Islet of Langerhans (tissue), 1 donor: ENCODE measurements around the gene CFAP410.

Source experiments
- FAIRE-seq: peaks from one replicate; lab custom pipeline; 2011; peaks lifted over from hg19 to GRCh38; lab: Jason Lieb, UNC

Gene CFAP410

DNA sequence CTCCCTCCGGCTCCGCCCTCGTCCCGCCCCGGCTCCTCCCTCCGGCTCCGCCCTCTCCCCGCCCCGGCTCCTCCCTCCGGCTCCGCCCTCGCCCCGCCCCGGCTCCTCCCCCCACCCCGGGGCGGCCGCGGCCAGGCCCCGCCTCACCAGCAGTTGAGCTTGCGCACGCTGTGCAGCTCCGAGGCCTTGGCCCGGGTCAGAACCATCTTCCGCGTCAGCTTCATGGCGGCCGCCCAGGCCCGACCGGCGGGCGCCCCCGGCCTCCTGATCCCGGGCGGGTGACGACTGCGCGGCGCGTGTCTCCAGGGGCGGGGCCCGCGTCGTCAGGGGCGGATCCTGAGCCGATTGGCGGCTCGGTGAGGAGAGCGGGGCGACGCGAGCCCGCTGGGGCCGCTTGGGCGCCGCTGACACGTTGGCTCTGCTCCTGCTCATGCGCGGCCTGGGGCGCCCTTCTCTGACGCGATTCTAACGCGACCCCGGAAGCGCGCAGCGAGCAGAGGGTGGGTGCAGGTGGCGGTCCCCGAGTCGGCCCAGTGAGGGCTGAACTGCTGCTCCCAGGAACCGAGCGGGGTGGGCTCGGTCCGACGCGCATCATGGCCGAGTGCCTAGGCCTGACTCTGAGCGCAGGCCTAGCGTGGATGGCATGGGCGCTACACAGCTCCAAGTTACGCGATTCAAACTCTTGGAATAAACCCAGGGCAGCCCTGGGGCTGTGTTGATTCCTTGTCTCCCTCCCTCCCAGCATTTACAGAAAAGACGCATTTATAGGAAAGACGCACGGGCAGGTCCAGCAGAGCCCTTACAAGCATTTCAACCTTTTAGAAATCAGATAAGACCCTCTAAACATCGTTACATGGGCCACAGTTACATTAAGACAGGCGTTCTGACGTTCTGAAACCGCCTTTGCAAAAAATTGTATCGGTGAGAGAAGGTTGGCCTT, at the start of gene CFAP410:
Gene CFAP410, minus strand, starts transcription at position 420 of the 940 bp plus-strand sequence. Its CDS starts 196 bp downstream, at position 224.
- no peak for FAIRE-seq

DNA sequence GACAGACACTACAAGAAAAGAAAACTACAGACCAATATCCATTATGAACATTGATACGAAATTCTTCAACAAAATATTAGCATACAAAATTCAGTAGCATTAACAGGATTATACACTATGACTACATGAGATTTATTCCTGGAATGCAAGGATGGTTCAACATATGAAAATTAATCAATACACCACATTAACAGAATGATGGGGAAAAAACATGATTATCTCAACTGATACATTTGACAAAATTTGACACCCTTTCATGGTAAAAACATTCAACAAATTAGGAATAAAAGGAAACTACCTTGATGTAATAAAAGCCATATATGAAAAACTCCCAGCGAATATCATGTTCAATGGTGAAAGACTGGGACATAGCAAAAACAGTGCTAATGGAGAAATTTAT, 45.8 kb upstream of the CFAP410 start:
- FAIRE-seq: no peak

DNA sequence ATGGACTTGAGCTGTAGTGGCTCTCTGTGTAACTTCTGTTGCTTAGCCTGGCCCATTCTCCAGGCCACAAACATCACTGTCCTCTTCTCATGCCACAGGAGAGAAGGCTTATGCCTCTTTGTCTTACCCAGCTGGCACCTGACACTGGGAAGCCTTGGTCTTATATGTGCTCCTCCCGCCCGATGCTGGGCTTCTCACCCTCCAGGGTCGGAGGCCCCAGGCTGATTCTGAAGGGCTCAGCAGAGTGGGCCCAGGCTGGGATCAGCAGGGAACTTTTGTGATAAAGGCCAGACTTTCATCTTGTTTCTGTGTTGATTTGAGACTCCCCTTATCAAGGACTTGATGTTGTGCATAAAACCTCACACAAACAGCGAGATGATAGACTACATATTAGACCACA, 44.0 kb upstream of the CFAP410 start:
- FAIRE-seq: no peak

DNA sequence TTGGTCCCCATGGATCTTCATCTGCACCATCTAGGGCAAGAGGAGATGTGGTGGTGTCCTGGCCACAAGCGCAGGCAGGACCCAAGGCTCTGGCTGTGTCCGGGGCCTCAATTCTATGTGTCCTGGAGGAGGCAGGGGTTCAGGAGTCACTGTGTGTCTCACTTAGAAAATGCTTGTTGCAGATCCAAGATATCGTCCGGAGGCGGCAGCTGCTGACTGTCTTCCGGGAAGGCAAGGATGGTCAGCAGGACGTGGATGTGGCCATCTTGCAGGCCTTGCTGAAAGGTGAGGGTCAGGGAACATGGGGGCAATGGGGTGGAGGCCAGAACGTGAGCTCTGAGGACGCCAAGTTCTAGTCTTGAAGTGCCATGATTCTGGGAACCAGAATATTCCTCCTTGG, 43.3 kb upstream of the CFAP410 start:
- FAIRE-seq: no peak

DNA sequence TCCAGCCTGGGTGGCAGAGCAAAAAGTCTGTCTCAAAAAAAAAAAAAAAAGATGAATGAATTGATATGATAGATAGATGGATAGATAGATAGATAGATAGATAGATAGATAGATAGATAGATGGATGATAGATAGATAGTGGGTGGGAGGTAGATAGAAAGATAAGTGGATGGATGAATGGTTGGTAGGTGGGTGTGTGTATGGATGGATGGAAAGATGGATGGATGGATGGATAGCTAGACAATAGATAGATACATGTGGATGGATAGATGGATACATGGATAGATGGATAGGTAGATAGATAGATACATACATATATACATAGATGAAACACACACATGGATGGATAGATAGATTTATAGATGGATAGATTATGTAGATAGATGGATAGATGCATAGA, 42.7 kb upstream of the CFAP410 start:
- no peak for FAIRE-seq

DNA sequence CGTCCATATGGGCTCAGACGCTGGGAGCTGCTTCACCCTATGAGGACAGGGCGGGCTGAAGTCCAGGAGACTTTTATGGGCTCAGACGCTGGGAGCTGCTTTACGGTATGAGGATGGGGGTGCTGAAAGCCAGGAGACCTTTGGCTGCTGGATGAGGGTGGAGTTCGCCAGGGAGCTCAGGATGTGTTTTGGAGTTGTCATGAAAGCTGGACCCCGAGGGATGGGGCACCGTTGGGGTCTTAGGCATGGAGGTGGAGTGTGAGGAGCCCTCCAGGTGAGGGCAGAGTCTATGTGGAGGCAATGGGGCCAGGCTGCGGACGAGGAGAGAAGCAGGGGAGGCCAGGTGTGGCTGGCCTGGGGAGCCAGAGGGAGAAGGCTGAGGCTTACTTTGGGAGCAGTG, 41.7 kb upstream of the CFAP410 start:
- FAIRE-seq: no peak

DNA sequence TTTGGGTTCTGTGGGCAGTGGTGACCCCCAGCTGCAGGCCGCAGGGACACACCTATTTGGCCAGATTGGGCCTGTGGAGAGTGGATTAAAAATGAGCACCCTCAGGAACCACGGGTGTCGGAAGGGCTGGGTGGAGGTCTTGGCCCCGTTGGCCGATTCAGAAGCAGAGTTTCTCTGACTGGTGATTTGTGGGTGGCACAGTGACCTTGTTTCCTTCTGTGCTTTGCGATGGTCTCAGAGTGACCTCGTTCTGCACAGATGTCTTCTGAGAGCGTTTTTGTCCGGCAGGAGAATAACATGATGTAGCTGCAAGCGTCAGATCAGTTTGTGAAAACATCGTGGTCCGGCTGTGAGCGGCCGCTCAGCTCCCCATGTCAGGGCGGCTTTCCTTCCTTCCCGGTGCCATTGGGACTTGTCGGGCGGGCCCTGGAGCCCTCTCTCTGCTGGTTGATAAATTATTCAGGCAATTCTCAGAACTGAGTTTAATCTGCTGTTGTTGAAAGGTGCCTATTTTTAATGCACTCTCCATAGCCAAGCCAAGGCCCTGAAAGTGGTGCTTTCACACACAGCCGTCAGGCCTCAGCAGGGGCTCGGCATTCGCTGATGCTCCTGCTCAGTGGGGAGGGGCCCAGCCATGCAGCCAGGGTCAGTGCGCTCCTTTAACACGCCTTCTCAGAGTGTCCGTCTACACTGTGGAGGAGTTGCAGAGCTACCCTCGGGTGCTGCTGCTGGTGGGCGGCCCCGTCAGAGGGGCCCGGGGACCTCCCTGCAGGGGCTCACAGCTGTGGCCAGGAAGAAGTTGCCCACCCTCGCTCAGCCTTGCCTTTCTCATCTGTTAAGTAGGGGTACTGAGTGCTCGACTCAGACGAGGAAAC, 41.0 kb upstream of the CFAP410 start:
- no peak for FAIRE-seq

DNA sequence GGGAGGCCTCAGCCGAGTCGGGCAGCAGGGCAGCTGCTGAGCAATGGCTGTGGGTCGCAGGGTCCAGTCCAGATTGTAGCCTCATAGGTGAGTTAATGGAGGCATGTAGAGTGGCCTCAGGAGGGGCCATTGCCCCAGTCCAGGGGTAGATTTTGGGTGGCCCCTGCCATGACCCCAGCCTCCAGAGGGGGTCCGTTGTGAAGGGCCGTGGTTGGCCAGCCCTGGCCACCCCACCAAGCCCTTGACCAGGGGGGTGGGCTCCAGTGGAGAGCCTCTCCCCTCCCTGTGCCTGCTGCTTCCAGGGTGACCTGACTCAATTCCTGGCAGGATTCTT, 40.3 kb upstream of the CFAP410 start:
- no peak for FAIRE-seq

DNA sequence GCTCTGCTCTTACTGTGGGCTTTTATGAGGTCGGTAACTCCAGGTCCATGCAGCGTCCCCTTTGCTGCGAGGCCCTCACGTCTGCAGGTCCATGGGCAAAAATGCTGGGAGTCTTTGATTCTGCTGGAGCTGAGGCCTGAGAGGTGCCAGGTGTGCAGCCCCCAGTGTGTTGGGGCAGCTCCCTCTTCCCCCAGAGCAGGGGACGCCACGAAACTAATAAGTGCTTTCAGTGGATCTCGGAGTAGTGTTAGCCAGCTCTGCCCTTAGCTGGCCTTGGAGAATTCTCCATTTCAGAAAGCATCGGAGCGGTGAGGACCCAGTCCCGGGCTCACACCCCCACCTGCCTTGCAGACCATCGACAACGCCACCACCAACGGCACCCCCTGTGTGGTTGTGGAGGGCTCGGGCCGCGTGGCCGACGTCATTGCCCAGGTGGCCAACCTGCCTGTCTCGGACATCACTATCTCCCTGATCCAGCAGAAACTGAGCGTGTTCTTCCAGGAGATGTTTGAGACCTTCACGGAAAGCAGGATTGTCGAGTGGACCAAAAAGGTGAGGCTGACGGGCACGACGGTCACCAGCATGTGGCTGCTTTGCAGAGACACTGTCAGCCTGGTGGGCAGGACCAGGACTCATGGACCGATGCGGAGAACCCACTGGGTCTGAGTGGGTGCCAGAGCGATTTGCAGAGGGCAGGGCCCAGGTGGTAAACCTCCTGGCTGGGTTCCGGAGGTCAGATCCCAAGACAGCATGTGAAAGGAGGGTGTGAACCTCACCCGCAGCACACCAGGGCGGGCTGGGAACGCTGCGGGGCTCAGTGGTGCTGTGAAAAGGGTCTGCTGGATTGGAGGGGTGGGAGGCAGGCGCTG, 39.7 kb upstream of the CFAP410 start:
- FAIRE-seq: no peak

DNA sequence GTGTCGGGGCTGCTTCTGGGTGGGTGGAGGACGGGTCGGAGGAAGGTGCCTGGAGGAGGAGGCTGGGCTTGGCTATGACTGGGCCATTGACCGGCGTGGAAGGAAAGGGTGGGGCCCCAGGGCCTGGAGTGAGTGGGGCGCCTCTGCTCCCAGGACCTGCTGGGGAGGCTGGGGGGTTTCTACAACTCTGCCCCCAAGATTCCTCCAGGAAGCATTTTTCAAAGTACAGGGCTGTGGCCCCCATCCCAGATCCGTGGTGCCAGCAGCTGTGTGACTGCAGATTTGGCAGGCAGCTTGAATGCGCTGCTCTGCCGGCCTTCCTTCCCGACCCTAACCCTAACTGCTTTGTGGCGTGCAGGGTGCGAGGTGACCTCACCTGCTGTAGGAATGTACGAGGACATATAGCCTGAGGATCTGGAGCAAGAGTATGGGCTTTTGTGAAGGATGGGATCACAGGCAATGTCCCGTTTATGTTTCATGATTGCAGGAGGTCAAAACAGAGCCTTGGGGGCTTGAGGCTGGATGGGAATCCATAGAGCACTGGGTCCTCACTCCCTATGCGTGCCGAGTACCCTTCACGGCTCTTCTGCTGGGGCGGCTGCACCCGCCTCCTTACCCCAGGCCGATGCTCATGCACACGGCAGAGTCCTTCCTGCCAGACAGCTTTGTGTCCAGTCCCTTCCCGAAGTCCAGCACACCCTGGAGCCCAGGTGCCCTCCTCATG, 38.9 kb upstream of the CFAP410 start:
- FAIRE-seq: no peak

DNA sequence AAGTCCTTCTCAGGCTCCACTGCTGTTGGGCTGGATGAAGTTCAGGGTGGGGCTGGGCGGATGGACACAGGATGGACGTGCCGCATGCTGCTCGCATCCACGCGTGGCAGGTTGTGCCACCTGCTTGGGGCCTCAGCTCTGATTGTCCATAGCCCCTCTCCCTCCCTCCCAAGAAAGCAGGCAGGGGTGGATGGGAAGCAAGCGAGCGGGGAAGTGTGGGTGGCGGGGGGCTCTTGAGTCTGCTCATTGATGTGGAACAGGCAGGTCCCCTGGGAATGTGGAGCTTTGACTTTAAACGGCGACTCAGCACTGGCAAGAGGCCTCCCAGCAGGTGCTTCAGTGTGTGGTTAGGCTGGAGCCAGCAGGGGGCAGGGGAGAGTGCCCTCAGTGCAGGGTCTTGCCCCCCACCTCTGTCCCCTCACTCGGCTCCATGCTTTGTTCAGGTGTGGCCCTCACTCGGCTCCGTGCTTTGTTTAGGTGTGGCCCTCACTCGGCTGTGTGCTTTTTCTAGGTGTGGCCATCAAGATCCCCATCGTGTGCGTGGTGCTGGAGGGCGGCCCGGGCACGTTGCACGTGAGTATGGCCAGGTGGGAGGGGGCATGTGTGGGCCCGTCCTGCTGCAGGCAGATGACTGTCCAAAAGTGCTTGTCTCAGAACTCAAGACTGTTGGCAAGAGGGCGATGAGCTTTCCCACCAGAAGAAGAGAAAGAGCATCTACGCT, 38.2 kb upstream of the CFAP410 start:
- no peak for FAIRE-seq

DNA sequence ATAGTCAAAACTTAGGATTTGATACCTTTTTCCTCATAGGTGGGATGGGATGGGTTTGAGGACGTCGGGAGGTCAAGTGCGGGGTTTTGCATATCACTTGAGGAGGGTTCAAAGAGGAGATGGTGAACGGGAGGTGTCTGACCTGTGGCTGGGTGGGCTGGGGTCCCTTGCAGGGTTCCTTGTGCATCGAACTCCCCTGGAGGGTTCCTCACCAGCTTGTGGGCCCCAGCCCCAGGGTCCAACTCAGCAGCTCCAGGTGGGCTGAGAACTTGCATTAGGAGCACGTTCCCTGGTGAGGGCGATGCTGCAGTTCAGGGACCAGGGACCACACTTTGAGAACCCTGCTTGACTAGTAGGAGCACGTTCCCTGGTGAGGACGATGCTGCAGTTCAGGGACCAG, 37.4 kb upstream of the CFAP410 start:
- FAIRE-seq: no peak

DNA sequence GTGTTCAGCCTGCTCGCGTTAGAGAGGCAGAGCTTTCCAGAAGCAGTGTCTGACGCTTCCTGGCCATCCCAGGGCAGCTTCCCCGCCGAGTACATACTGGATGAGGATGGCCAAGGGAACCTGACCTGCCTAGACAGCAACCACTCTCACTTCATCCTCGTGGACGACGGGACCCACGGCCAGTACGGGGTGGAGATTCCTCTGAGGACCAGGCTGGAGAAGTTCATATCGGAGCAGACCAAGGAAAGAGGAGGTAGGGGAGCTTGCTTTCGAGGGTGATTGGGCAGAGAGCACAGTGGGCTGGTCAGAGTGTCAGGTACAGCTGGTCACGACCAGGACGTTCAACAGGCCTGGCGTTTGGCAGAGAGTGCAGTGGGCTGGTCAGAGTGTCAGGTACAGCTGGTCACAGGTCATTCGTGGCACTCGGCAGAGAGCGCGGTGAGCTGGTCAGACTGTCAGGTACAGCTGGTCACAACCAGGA, 36.6 kb upstream of the CFAP410 start:
- no peak for FAIRE-seq

DNA sequence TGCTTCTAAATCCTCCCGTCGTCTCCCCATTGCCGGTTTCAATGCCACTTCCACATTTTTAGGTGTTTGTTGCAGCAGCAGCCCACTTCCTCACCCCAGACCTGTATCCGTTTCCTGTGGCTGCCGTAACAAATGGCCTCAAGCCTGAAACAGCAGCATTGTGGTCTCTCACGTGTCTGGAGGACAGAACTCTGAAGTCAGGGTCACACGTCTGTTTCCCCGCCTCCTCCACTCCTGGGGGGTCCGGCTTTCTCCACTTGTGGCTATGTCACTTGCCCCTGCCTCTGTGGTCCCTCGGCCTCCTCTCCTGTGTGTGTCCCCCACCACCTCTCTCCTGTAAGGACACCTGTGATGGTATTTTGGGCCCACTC, 36.1 kb upstream of the CFAP410 start:
- no peak for FAIRE-seq

DNA sequence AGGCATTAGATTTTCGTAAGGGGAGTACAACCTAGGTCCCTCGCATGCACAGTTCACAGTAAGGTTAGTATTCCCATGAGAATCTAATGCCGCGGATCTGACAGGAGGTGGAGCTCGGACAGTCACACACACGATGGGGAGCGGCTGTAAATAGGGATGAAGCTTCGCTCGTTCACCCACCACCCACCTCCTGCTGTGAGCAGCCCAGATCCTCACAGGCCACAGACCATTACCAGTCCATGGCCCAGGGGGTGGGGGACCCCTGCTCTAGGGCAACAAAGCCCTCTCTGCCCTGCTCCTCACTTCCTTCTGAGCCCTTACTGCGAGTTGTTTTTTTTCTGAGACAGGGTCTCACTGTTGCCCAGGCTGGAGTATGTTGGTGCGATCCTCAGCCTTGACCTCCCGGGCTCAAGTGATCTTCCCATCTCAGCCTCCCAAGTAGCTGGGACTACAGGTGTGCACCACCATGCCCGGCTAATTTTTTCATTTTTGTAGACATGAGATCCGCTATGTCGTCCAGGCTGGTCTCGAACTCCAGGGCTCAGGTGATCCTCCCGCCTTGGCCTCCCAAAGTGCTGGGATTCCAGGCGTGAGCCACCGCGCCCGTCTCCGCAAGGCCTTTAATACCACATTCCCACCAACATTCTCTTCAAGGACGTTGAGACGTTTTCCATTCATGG, 35.6 kb upstream of the CFAP410 start:
- no peak for FAIRE-seq

DNA sequence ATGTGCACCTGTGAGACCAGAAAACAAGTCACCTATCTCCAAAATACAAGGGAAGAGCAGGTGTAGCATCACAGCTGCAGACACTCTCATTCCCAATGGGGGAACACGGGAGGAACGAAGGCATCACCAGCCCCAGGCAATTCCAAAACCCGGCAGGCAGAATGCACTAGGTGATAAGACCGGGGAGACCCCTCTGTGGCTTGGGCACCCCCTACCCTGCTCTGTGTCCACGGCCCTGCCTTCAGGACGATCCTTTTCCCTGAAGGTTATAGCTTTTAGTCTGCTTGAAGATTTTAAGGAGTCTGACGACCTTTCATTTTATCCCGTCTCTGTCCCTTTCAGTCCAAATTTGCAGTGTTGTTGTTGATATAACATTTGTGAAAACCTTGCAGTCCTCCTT, 33.4 kb upstream of the CFAP410 start:
- no peak for FAIRE-seq

DNA sequence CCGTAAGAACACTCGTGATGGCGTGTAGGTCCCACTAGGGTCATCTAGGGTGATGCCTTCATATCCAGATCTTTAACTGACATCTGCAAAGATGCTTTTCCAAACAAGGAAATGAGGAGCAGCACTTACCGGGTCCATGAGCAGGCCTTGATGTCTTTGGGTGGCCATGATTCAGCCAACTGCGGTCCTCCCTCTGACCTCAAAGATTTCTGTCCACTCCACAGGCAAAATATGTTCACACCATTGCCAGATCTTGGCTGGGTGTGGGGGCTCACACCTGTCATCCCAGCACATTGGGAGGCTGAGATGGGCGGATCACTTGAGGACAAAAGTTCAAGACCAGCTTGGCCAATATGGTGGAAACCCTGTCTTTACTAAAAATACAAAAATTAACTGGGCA, 32.4 kb upstream of the CFAP410 start:
- no peak for FAIRE-seq

DNA sequence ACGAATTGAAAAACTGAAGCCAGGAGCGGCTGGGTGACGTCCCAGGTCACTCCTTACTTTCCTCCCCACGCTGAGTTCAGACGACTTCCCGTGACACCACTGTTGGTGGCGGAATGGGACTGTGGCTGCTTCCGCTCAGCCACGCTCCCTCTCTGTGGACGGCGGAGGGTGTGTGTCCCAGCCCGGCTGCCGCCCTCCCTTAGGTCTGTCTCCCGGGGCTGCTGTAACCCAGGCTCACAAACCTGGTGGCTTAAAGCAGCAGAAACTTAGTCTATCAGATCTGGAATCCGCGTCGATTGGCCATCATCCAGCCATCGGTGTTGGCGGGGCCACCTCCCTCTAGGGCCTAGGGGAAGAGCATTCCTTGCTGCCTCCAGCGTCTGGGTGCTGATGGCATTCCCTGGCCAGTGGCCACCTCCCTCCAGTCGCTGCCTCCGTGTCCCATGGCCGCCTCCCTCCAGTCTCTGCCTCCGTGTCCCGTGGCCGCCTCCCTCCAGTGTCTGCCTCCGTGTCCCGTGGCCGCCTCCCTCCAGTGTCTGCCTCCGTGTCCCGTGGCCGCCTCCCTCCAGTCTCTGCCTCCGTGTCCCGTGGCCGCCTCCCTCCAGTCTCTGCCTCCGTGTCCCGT, 31.7 kb upstream of the CFAP410 start:
- FAIRE-seq: no peak

DNA sequence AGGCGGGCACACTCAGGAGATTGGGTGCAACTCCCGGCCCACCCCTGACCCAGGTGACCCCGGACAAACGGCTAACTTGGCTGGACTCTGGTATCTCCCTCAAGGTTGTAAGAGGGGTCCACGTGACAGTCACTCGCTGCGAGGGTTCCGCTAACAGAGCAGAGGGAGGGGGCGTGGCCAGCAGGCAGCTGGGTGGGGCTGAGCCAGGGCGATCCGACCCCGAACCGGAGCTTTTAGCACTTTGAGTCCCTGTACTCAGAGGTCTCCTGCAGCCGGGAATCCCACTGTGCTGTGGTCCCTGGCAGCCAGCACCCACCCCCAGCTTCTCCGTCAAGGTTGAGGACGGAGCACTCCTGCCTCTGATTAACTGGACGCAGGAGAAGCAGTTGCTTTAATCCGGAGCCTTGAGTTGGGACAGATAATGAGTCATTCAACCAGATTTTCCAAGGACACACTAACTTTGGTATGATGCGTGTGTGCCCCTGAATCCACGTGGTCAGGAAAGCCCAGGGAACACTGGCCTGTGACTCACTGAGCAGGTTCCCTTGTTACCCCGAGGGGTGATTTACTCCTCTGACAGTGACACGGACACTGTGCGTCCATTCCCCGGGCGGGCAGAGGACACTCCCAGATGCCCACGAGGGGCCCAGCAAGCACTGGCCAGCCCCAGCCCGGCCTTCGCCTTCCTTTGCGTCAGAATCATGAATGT, 31.0 kb upstream of the CFAP410 start:
- FAIRE-seq: no peak
